ENCODE measurements around the gene TBPL2.
"Not testable (repeated sequence)": the region's sequence is repeated elsewhere in the genome, so short reads cannot be mapped to it uniquely, and the experiment has no call there.

TBPL2 gene

GRCh38 chr14:55440385-55440784 is at the start of gene TBPL2:
Gene TBPL2 (minus strand): TSS chr14:55440616. CDS start chr14:55440449, 167 bp downstream.
- no peak for DNase-seq

GRCh38 chr14:55488204-55488603 is 47.8 kb upstream of the TBPL2 start:
- DNase-seq, result no peak

- DNase-seq, result no peak
Observed at GRCh38 chr14:55482936-55483605, 42.7 kb upstream of the TBPL2 start.

- DNase-seq, result no peak
Observed at GRCh38 chr14:55481769-55482168, 41.4 kb upstream of the TBPL2 start.

GRCh38 chr14:55477680-55478079 is 37.3 kb upstream of the TBPL2 start:
- DNase-seq, result no peak

- DNase-seq, result not testable (repeated sequence)
Observed at GRCh38 chr14:55476448-55476847, 36.0 kb upstream of the TBPL2 start.

- DNase-seq, result no peak
Observed at GRCh38 chr14:55473786-55474185, 33.4 kb upstream of the TBPL2 start.

- no peak for DNase-seq
Observed at GRCh38 chr14:55470025-55470424, 29.6 kb upstream of the TBPL2 start.

GRCh38 chr14:55467307-55467706 is 26.9 kb upstream of the TBPL2 start:
- DNase-seq, result no peak

GRCh38 chr14:55458800-55459515 is 18.5 kb upstream of the TBPL2 start:
- DNase-seq, result no peak

GRCh38 chr14:55457496-55457895 is 17.1 kb upstream of the TBPL2 start:
- no peak for DNase-seq

GRCh38 chr14:55456411-55456810 is 16.0 kb upstream of the TBPL2 start:
- DNase-seq, result not testable (repeated sequence)

- no peak for DNase-seq
Observed at GRCh38 chr14:55454264-55455002, 14.0 kb upstream of the TBPL2 start.

- DNase-seq, result no peak
Observed at GRCh38 chr14:55451950-55452349, 11.5 kb upstream of the TBPL2 start.

- no peak for DNase-seq
Observed at GRCh38 chr14:55451398-55451797, 11.0 kb upstream of the TBPL2 start.

- DNase-seq, result no peak
Observed at GRCh38 chr14:55450987-55451386, 10.6 kb upstream of the TBPL2 start.

- no peak for DNase-seq
Observed at GRCh38 chr14:55450539-55450938, 10.1 kb upstream of the TBPL2 start.

GRCh38 chr14:55450124-55450523 is 9.7 kb upstream of the TBPL2 start:
- DNase-seq, result no peak

GRCh38 chr14:55449116-55449515 is 8.7 kb upstream of the TBPL2 start:
- DNase-seq, result no peak

- DNase-seq, result no peak
Observed at GRCh38 chr14:55448141-55448614, 7.8 kb upstream of the TBPL2 start.

GRCh38 chr14:55446833-55447232 is 6.4 kb upstream of the TBPL2 start:
- DNase-seq, result no peak

- peak in 2 of 4 experiments; percentile 10 to 23 for DNase-seq
Observed at GRCh38 chr14:55446127-55446736, 5.8 kb upstream of the TBPL2 start.

GRCh38 chr14:55441286-55441685 is 870 bp upstream of the TBPL2 start:
- DNase-seq, result no peak
